ENCODE data around the gene RBFOX2. TPM values are rescaled to one million over a fixed set of nuclear protein-coding genes. Genes with fewer than 3 reads are reported as not detected.
"Not testable (repeated sequence)": the region's sequence is repeated elsewhere in the genome, so short reads cannot be mapped to it uniquely, and the experiment has no call there.

RBFOX2 gene
- total and polyA plus RNA-seq, 12 donors, result 15.7 to 86.6 (median 69.8) TPM

GRCh38 chr22:35799150-35799549, 229.5 kb downstream of the RBFOX2 start:
- H3K27ac ChIP-seq, result no peak overlapping the region
- 81 to 86% (median 84%) methylated on average over 1 of the region's 1 CpG for WGBS, 4 donors
- H3K36me3 ChIP-seq (replicated peaks in 1 of 2), result no peaks in the 10 kb centered on the region
- intact Hi-C loops (cut with DNase I), result no loop called here
- TF ChIP-seq CTCF (IDR thresholded peaks at IDR 0.05) (no peak), POLR2A (IDR thresholded peaks at IDR 0.05) (no peak)
- peaks cover 5 to 17% of the 10 kb centered on the region in 2 donors for H3K4me1 ChIP-seq (replicated peaks in 1 of 2)
- no peaks in the 10 kb centered on the region for H3K9me3 ChIP-seq (replicated peaks in 1 of 3)
- DNase-seq, result no peak
- no peak overlapping the region for H3K4me3 ChIP-seq
- H3K27me3 ChIP-seq, result no peaks in the 10 kb centered on the region

- TF ChIP-seq POLR2A (IDR thresholded peaks at IDR 0.05), result no peak
- no peak for TF ChIP-seq CTCF (IDR thresholded peaks at IDR 0.05)
- Histone ChIP-seq H3K9me3 (replicated peaks in 1 of 3) (no peaks in the 10 kb centered on the region), H3K4me1 (replicated peaks in 1 of 2) (peaks cover 5 to 17% of the 10 kb centered on the region in 2 donors), H3K27me3 (no peaks in the 10 kb centered on the region), H3K36me3 (replicated peaks in 1 of 2) (no peaks in the 10 kb centered on the region), H3K4me3 (no peak overlapping the region), H3K27ac (peak overlapping the region in 1 of 5 donors; percentile 23)
- DNase-seq, result peak in 1 of 7 donors; percentile 27
- WGBS, 4 donors, result 46 to 56% (median 52%) methylated on average over 4 of the region's 4 CpGs
- intact Hi-C loops (cut with DNase I), result no loop called here
Measured at GRCh38 chr22:35797411-35797810, 231.2 kb downstream of the RBFOX2 start.

- Histone ChIP-seq H3K36me3 (replicated peaks in 1 of 2) (no peaks in the 10 kb centered on the region), H3K27ac (no peak overlapping the region), H3K4me1 (replicated peaks in 1 of 2) (peaks cover 5 to 10% of the 10 kb centered on the region in 2 donors), H3K27me3 (no peaks in the 10 kb centered on the region), H3K4me3 (no peak overlapping the region), H3K9me3 (replicated peaks in 1 of 3) (no peaks in the 10 kb centered on the region)
- TF ChIP-seq CTCF (IDR thresholded peaks at IDR 0.05) (no peak), POLR2A (IDR thresholded peaks at IDR 0.05) (no peak)
- DNase-seq, result no peak
- 73 to 87% (median 77%) methylated on average over 1 of the region's 1 CpG for WGBS, 4 donors
- intact Hi-C loops (cut with DNase I), result no loop called here
Measured at GRCh38 chr22:35795476-35795875, 233.1 kb downstream of the RBFOX2 start.

GRCh38 chr22:35792506-35792905, 236.1 kb downstream of the RBFOX2 start:
- 79 to 86% (median 83%) methylated on average over 4 of the region's 4 CpGs for whole genome bisulfite sequencing, 4 donors
- H3K27me3 ChIP-seq, result no peaks in the 10 kb centered on the region
- intact Hi-C loops (cut with DNase I), result no loop called here
- H3K9me3 ChIP-seq (replicated peaks in 1 of 3), result no peaks in the 10 kb centered on the region
- H3K36me3 ChIP-seq (replicated peaks in 1 of 2), result no peaks in the 10 kb centered on the region
- DNase-seq, result no peak
- H3K4me3 ChIP-seq, result no peak overlapping the region
- no peak overlapping the region for H3K27ac ChIP-seq
- TF ChIP-seq CTCF (IDR thresholded peaks at IDR 0.05), result no peak
- no peak for TF ChIP-seq POLR2A (IDR thresholded peaks at IDR 0.05)
- H3K4me1 ChIP-seq (replicated peaks in 1 of 2), result peaks cover 3% of the 10 kb centered on the region in 2 donors

- intact Hi-C loops (cut with DNase I); H3K27me3 ChIP-seq; H3K9me3 ChIP-seq (replicated peaks in 1 of 3); H3K36me3 ChIP-seq (replicated peaks in 1 of 2); H3K4me3 ChIP-seq; H3K27ac ChIP-seq; H3K4me1 ChIP-seq (replicated peaks in 1 of 2); DNase-seq: not testable (repeated sequence)
- WGBS, 4 donors, result 77 to 89% (median 87%) methylated on average over 2 of the region's 2 CpGs
Measured at GRCh38 chr22:35791788-35792187, 236.8 kb downstream of the RBFOX2 start.

Measured in adrenal gland (tissue), 12 donors.